Dedifferentiated amniotic fluid mesenchymal stem cell (primary cell): Measurements from ENCODE around the gene GRIN3B.
A peak's percentile ranks its signal among the peaks of the same experiment; 100 is the strongest.
"Not testable (repeated sequence)": the region's sequence is repeated elsewhere in the genome, so short reads cannot be mapped to it uniquely, and the experiment has no call there.

Source experiments
- DNase-seq: peaks from one replicate; pipeline ENCODE4 v3.0.0-alpha.2; 2016; ENCODE audit errors: extremely low spot score

The GRIN3B gene

DNA sequence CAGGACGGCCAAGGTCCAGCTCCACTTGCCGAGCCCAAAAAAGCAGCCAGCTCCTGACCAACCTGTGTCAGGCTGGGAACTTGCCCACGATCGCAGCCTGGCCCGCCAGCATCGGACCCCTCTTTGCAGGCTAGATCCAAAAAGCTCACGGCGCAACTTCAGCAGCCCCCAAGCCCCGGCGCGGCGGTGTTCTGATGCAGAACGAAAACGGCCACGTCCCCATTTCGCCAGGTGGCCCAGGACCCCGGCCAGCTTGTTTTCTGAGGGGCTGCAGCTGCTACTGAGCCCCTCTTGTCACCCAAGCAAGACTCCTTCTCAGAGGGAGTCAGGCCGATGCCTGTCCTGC, 19.4 kb downstream of the GRIN3B start:
- DNase-seq = no peak

DNA sequence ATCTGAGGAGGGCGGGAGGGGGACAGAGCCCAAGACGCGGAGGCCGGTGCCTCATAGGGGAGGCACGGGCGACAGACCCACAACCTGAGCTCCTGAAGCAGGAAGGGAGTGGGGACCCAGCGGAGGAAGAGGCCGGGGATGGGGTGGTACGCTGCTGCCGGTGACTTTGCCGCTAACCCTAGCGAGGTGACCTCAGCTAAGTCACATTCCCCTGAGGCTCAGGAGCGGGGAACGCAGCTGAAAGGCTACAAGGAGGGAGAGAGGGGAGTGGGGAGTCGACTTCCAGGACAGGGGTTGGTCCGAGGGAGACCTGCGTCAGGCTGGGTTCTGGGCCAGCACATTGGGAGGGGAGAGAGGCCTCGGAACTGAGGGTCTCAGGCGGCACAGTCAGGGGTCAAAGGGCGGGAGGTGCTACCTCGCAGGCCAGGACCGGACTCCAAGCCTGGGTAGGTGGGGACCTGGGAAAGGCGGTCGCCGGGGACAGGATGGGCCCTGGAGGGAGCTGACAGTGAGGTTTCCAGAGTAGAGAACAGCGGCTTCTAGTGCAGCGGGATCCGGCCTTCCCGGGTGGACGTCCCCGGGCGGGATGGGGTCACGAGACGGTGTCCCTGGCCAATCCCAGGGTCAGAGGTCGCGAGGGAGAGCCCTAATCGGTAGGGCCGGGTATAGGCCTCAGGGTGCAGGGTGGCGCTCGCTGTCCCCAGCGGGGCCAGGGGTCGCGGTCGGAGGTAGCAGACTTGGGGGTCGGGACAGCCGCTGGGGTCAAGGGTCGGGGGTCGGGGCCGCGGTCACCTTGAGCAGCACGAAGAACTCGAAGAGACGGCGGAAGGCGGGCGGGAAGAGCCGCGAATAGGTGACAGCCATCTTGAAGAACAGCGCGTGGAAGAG, 20.0 kb downstream of the GRIN3B start:
- DNase-seq = no peak

GRCh38 chr19:1020868-1021425, 20.7 kb downstream of the GRIN3B start, which contains the start of gene TMEM259:
TMEM259 (minus strand) TSS chr19:1021123; CDS start chr19:1020996, 127 bp downstream.
- DNase-seq = peak; percentile 98

DNA sequence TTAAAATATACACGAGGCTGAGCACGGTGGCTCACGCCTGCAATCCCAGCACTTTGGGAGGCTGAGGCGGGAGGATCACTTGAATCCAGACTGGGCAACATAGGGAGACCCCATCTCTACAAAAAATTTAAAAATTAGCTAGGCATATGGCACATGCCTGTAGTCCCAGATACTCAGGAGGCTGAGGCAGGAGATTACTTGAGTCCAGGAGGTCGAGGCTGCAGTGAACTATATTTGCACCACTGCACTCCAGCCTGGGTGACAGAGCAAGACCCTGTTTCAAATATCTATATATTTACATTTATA, 23.6 kb downstream of the GRIN3B start:
- not testable (repeated sequence) for DNase-seq

GRCh38 chr19:1025080-1025479, 24.9 kb downstream of the GRIN3B start:
- not testable (repeated sequence) for DNase-seq

GRCh38 chr19:1025960-1026782, 26.0 kb downstream of the GRIN3B start, which contains the start of gene CNN2:
CNN2 (plus strand) TSS chr19:1026608; CDS start chr19:1026662, 54 bp downstream.
- DNase-seq = peak; percentile 60

- no peak for DNase-seq
Observed at GRCh38 chr19:1026783-1027649, 26.8 kb downstream of the GRIN3B start.

GRCh38 chr19:1027650-1028061, 27.4 kb downstream of the GRIN3B start:
- no peak for DNase-seq

DNA sequence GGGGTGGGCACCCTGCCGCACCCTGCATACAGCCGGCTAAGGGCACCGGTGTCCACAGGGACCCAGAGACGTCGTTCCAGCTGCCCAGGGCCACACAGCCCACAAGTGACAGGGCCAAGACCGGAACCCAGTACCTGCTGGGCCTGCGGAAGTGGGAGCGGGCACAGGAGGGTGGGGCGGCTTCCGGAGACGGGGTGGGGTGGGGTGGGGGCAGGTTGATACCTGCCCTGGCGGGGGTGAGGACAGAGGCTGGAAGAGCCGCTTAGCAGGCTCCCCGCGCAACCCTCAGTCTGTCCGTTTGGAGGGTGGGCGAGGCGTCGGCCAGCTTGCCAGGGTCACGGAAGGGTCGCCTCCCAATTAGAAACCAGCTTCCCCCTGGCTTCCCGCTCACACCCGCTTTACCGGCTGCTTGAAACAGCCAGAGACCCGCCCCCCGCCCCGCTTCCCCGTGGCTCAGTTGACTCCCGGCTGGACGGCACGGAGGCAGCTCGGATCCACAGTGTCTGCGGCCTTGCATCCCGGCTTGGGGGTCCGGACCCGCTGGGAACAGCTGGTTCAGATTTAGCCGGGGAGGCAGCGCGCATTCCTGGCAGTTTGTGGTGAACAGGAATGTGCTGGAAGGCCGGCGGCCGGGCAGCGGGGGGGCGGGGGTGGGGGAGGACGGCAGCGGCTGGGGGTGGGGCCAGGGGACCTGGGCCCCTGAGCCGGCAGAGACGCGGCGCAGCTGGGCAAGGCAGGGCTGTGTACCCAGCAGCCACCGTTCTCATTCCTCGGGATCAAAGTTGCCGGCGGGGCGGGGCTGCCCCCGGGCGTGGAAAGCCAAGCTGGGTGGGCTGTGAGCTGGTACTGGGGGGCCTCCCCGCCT, 28.1 kb downstream of the GRIN3B start:
- peak; percentile 97 for DNase-seq

GRCh38 chr19:1032264-1032867, 32.1 kb downstream of the GRIN3B start:
- no peak for DNase-seq

GRCh38 chr19:1035998-1036621, 35.9 kb downstream of the GRIN3B start:
- no peak for DNase-seq

DNA sequence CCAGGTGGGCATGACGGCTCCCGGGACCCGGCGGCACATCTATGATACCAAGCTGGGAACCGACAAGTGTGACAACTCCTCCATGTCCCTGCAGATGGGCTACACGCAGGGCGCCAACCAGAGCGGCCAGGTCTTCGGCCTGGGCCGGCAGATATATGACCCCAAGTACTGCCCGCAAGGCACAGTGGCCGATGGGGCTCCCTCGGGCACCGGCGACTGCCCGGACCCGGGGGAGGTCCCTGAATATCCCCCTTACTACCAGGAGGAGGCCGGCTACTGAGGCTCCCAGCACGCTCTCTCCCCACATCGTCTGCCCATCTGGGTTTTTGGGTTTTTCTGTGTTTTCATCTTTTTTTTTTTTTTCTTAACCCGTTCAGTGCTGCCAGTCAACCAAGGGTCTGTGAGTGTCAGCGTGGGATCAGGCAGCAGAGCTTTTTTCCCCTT, 37.4 kb downstream of the GRIN3B start:
- no peak for DNase-seq

- no peak for DNase-seq
Observed at GRCh38 chr19:1038978-1039645, 38.9 kb downstream of the GRIN3B start.

- DNase-seq = peak; percentile 91
Observed at GRCh38 chr19:1039646-1040475, 39.6 kb downstream of the GRIN3B start, which contains the start of gene ABCA7. ABCA7 (plus strand) TSS chr19:1040107; CDS start chr19:1041362, 1,255 bp downstream.

DNA sequence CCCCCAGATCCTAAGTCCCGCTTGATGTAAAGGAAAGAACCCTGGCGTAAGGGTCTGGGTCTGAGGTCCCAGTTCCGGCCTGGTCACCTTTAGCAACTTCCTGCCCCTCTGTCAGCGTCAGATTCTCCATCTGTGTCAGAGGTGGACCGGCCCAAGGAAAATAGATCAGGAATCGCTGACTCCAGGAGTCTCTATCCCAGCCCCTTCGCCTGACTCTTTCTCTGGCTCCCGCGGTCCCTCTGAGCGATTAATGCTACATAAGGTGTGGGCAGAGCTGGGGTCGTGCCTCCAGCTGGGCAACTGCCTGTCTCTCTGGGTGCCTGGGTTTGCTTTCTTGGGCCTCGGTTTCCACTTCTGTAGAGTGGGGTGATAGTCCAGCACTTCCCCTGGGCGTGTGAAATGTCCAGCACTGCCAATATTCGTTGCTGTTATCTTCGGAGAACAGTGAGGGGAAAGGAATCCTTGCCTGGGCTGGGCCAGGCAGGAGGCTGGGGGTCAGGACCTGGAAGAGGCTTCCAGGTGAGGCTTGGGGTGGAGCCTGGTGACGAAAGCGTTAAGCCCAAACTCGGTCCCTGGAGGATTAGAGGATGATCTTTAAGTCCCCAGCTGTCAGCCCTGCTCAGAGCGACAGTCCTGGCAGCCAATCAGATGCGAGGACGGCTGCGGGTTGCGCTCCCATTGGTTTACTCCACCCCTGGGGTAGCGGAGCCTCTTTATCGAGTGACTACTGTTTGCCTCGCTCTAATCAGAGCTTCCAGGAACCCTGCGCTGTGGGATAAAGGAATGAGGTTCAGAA, 40.5 kb downstream of the GRIN3B start:
- DNase-seq = peak; percentile 82

DNA sequence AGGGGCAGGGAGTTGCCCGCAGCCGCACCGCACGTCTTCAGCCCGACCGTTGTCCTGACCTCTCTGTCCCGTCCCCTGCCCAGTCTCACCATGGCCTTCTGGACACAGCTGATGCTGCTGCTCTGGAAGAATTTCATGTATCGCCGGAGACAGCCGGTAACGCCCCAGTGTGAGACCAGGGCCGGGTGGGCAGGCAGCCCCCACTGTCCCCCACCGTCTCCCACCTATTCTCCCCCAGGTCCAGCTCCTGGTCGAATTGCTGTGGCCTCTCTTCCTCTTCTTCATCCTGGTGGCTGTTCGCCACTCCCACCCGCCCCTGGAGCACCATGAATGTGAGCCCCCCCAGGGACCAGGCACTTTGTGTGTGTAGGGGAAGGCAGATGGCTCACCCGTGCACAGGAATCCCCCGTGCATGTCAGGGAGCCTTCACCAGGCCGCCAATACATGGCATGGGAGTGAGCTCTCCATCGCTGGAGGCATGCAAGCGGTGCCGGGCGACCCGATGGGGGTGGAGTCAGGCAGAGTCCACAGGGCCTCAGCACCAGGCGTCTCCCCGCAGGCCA, 41.1 kb downstream of the GRIN3B start:
- no peak for DNase-seq
